GM12892 (cell line): ENCODE results near the gene GPR3.

Source experiments
- POLR2A ChIP-seq: IDR thresholded peaks from 2 replicates; pipeline ENCODE4 v1.6.1; 2011; ENCODE audit warnings: low read depth, low read length, control low read depth
- POLR2AphosphoS5 ChIP-seq: IDR thresholded peaks from 2 replicates; pipeline ENCODE4 v1.6.1; 2011; ENCODE audit warnings: low read depth, low read length, control low read depth
- TAF1 ChIP-seq: IDR thresholded peaks from 2 replicates; pipeline ENCODE4 v1.6.1; 2011; ENCODE audit warnings: low read depth, mild to moderate bottlenecking, control low read depth, low read length, borderline replicate concordance

DNA sequence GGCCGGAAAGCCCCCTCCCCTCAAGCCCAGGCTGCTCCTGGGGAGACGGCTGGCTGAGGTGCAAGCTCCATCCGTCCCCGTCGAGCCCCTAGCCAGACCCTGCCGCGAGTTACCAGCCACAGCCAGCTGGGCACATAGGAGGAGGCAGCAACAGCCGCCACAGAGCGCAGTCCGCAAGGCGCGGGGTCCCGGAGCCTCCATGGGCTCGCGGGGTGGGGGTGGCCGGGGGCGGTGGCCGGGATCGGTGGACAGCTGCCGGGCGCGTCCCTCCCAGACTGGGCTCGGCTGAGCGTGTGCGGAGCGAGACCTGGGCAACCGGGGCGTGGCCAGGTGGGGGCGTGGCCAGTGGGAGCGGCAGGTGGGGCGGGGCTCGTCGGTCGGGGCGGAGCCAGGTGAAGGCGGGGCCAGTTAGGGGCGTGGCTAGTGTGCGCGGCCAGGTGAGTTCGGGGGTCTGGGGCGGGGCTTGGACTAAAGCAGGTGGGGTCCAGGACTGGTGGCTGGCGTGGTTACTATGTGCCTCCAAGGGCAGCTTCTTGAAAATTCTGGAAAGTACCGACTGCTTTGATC, 9.3 kb upstream of the GPR3 start, which contains the start of gene CD164L2:
- TF ChIP-seq POLR2AphosphoS5, result no peak
- TF ChIP-seq POLR2A, result no peak
- no peak for TF ChIP-seq TAF1
